Measurements from ENCODE around the gene PNPO.

The PNPO gene

DNA sequence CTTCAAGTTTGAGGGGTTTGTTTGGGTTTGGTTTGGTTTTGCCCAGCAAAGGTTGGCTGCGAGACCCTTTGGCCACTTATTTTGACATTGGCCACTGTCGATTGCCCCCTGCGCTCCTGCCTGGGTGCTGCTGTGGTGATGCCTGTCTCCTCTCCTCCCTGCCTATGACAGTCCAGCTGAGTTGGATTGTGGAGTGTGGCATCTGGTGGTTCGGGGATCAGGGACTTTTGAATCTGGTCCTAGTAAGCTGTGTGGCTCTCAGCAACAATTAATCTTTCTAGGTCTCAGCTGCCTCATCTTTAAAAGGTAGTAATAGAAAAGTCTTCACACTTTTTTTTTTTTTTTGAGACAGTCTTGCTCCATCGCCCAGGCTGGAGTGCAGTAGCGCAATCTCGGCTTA, 56.7 kb downstream of the PNPO start:
- no peak for DNase-seq (ENCODE audit: low read depth)
